HG03354 (cell line): ENCODE measurements around the gene C1QBP.
"Not testable (repeated sequence)": the region's sequence is repeated elsewhere in the genome, so short reads cannot be mapped to it uniquely, and the experiment has no call there.

Experiments used
- ATAC-seq: cut with Tn5 transposase; IDR thresholded peaks from one replicate; pipeline ENCODE4 v1.9.1; 2021; ENCODE audit warnings: mild to moderate bottlenecking; ENCODE audit not compliant: unreplicated experiment, poor library complexity, severe bottlenecking

Gene C1QBP

DNA sequence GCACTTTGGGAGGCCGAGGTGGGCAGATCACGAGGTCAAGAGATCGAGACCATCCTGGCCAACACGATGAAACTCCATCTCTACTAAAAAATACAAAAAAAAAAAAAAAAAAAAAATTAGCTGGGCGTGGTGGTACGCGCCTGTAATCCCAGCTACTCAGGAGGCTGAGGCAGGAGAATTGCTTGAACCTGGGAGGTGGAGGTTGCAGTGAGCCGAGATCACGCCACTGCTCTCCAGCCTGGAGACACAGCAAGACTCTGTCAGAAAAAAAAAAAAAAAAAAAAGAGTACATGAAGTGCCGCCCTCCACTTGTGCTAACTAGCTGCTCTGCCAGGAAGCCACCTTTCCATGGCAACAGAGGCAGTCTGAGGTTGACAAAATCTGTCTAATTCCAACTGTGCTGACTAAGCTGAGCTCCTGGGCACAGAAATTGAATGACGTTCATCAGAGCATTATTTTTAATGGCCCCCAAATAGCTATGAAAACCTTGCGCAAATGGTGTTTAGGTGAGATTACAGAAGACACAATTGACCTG, 3.1 kb downstream of the C1QBP start:
- ATAC-seq, result not testable (repeated sequence)

DNA sequence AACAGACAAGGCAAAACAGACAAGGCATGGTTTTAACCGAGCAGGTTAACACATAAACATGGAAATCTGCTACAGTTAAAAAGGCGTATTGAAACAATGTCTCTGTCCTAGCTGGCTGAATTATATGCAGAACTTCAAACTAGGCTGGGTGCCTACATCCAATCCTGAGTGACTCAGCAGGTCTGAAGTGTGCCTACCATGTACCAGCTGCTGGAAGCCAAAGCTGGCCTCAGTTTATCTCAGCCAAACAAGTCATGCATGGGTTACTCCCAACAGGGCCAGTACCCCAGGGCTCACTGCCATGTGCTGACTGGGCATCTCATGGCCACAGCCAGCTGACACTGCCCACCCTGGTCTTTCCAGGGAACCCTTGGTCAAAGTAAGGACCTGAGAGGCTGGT, 4.0 kb downstream of the C1QBP start:
- no peak for ATAC-seq

DNA sequence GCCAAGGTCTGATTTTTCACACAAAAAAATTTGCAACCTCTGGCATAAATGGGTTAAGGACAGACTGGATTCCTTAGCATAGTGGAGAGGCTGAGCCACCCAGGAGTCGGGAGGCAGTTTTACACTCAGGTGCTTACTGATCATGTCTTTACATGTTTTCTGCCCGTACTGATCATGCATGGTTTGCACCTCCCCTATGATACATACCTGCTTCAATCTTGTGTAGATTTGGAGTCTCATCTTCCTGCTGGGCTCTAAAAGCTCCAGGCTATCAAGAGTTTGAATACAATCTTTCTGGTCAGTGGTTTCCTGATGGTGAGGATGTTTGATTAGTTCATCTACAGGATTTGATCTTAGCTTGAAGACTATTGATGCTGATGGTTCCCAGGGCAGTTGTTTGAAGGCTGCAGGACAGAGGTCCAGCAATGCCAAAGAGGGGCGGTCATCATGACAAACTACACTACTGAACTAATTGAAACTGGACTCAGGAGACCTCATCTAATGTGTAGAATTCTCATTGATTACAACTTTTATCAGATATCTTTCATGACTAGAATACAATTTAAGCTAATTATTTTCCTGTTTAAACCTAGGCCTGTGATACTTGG, 6.9 kb downstream of the C1QBP start:
- no peak for ATAC-seq

DNA sequence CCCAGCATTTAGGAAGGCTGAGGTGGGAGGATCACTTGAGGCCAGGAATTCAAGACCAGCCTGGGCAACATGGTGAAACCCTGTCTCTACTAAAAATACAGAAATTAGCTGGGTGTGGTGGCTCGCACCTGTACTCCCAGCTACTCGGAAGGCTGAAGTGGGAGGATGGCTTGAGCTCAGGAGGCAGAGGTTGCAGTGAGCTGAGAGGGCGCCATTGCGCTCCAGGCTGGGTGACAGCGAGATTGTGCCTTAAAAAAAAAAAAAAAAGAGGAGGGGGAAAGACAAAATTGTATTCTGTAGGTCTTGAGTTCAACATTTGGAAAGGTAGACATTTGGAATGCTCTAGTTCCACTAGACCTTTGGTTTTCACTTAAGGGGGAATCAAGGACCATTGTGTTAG, 7.7 kb downstream of the C1QBP start:
- not testable (repeated sequence) for ATAC-seq

DNA sequence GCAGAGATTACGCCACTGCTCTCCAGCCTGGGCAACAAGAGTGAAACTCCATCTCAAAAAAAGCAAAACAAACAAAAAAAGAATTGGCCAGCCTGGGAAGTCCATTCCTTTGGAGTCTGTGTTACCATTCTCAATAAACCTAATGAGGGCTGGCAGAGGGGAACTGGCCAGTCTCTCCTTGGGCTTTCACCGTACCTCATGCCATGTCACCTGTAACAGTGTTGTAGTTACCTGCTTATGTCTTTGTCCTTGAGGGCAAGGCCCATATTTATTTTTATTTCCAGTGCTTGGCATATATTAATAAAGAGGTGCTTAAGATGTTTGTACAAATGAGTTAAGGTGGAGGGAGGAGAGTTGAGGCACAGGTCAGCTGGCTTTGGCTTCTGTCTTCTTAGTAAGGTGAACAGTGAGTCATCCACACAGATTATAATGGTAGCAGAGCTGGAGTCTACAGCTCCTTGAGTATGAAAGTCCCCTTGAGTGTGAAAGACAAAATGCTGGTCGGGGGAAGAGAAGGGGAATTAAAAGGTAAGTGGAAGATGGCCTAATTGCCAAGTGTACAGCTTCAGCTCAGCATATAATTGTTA, 8.4 kb downstream of the C1QBP start:
- no peak for ATAC-seq

DNA sequence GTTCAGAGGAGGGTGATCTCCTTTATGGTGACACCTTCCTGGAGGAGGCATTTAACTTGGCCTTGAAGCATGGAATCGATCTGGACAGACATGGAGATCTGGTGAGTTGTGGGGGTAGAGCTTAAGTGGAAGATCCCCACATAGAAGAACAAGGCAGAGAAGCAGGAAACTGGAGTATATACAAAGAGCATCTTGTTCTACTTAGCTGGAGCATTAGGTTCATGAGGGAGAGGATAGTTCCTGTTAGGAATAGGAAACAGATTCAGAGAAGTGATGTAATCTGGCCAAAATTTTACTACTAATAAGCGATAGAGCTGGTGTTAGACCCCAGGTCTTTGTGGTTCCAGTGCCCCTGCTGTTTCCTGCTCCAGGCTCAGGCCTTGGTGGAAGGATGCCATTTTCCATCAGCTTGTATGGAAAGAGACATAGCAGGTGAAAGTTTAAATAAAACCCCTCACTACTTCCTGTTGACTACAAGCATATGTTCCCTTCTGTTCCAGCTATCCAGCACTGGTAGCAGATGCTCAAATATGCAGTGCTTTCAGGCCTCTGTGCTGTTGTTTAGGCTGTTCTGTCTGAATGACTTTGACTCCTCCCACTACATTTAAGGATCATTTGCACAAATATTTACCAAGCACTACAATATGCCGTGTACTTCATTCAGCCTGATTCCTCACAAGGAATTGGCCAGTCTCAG, 9.6 kb downstream of the C1QBP start:
- ATAC-seq, result no peak

DNA sequence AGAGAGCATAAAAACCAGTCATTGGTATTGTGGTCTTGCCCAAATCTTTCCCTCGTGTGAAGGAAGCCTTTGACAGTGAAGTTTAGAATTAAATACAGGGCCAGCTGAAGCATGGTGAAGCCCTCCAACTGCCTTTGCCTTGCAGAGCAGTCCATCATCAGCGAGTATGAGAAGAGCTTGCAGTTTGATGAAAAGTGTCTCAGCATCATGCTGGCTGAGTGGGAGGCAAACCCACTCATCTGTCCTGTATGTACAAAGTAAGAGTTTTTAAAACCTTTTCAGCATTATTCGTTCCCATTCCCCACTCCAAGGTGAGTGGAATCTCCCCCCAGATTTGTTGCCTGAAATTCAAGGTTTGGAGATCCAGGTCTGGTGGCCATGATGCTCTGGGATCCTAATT, 13.1 kb downstream of the C1QBP start:
- ATAC-seq, result no peak

DNA sequence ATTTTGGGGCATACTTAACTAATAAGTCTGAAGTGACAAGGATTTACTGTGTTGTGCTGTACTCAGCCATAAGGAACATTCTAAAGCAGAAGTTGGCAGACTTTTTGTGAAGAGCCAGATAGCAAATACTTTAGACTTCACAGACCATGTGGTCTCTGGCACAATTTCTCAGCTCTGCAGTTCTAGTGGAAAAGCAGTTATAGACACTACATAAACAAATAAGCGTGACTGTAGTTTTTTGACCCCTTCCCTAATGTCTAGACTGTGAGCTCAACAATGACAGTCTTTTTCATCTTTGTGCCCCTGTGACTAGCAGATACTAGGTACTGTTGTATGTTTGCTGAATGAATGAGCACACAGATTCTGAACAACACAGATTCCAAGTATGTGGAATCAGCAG, 14.0 kb downstream of the C1QBP start:
- ATAC-seq, result no peak

DNA sequence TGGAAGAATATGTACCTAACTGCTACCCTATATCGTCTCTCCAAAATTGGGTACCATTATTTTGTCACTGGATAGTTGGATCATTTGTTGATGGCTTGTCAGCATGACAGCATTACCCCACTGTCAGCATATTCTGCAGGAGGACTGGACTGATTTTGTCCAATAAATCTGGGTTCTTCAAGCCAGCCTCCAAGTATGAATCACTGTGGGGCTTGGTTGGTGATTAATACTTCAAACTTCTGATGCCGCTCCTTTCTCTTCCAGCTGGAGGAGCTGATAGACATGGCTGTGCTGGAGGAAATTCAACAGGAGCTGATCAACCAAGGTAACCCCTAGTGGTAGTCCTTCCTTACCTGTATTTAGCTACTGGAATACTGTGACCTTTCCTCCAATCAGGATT, 16.4 kb downstream of the C1QBP start:
- ATAC-seq, result no peak

DNA sequence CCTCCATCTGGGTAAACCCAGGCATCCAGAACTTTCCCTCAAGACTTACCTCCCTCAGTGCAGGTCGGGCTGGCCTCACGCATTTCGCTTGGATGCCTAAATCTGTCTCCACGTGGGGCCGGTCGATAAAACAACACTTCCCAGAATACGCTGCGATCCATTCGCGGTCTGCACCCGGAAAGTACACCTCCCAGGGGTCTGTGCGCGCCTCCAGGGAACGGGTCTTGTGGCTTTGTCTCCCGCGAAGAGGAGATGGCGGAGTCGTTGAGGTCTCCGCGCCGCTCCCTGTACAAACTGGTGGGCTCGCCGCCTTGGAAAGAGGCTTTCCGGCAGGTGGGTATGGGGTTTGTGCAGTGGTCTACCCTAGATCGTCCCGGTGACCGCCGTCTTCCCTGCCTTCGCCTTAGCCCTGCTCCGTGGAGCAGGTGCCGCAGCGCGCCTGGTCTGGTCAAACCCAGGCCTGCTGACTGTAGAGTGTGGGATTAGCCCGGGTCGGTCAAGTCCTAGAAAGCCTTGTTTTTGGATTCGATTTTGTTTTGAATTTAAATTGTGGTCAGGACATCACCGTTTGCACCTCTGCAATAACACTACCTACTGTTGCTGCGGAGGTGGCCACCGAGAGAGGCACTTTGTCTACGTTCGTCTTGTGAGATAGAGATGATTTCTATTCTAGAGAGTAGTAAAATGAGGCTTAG, 18.8 kb downstream of the C1QBP start, which contains the start of gene RPAIN:
TSS of gene RPAIN (plus strand) at position 224 of the 695 bp plus-strand sequence. CDS start at position 253, 29 bp downstream.
- peak; percentile 59 for ATAC-seq

DNA sequence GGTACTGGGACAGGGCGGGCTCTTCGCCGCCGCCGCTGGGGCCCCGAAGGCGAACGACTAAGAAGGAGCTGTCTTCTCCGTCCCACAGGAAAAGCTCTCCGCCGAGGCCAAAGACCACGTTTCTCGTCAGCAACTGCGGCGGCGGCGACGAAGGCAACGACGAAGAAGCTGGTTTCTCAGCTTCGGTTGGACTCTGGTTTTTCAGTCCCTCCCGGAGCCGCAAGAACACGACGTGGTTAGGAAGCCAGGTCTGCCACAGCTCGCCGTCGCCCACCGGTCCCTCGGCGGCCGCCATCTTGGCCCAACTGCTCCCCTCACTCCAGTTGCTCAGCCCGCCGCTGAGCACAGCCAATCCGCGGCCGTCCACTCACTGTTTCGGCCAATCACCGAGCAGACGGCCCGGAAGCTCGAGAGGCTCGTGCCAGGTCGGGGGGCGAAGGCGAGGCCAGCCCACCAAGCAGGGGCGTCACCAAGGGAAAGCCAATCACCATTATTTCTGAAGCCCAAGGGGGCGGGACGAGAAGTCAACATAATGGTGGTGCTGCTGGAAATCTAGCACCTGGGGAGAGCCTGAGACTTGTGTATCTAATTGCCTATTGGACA, 19.5 kb downstream of the C1QBP start, which contains the start of gene NUP88:
TSS of gene NUP88 (minus strand) at position 307 of the 603 bp plus-strand sequence. CDS start at position 295, 12 bp downstream.
- ATAC-seq, result peak; percentile 92

DNA sequence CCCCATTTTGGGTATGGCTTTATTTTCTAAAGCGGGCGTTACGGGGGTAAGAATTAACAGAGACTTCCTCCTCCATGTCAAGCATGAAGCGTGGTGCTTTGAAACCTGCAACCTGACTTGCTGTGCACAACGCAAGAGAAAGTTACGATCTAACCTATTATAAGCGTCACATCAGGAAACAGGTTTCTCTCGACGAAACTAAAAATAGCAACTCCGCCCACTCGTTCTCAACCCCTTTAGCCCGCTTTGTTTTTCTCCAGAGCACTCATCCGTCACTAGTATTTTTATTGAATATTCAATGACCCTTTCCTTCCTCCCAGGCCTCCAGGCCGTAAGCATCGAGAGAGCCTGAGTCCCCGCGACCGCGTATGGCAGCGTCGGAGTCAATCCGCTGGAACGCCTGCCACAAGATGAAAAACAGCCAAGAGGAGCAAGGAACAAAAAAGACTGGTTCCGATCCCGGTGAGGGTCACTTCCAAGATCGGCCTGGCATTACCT, 20.0 kb downstream of the C1QBP start:
- peak; percentile 46 for ATAC-seq

DNA sequence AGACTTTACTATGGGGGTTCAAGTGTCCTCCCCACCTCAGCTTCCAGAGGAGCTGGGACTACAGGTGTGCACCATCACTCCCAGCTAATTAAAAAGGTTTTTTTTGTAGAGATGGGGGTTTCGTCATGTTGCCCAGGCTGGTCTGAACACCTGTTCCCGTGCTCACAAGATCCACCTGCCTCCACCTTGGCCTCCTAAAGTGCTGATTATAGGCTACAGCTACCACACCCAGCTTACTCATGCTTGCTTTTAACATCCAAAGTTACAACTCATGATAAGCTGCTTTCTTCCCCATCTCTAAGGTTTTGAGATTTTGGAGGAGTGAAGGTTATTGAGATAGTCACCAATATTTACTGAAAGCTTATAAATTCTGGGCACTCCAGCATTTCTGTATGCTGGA, 22.1 kb downstream of the C1QBP start:
- no peak for ATAC-seq

DNA sequence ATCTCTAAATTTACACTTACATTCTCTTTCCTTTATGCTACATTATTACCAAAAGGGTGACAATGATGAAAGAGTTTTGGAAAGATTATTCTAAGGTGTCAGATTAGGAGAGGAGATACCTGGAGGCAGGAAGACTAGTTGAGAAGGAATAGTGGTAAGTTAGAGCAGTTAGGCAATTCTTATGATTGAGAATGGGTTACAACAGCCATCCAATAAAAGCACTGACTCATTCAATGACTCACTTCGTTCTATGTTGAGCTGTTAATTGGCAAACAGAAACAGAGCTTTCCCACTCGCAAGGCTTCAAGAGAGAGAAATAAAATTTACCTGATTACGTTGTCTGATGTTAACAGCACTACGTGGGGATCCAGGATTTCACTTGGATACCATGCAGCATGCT, 25.3 kb downstream of the C1QBP start:
- no peak for ATAC-seq

DNA sequence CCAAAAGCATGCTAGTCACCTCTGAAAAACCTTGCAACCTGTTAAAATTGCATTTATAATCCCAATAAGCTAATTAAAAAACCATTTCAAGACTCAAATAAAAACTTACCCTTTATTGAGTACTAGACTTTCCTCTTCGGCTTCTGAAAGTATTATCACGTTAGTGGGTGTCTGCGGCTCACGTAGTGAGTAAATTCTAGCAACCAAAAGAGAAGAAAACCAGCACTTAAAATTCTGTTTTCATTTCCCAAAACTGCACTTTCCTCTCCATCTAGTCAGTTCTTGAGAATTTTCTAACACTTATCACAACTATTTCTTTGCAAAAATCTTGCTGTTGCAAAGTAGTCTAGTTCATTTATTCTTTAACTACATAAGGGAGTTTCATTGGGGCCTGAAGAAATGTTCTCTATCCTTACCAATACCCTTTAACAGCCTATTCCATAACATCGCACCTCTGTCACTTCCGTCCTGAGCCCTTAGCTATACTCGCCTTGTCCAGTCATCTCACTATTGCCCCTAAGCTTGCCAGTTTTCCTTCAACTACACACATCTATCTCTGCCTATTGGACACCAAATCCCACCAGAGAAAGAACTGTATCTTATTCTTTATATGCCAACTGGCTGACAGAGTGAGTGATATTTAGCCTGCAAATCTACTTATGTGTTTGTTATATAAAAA, 28.2 kb downstream of the C1QBP start:
- ATAC-seq, result no peak

DNA sequence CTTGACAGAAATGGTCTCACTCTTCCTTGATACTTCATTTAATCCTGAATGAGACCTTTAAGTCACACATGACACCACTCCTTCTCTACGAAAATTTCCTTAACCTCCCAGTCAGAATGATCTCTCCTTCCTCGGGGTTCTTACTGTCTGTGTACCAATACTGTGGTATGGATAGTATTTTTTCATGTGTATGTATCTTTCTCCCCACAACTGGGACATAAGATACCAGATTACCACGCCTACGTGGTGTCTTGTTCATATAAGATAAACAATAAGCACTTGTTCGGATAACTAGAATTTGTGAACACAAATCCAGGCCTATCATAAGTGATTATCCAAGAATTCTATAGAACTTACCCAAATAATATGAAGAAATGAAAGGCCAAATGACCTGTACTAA, 30.8 kb downstream of the C1QBP start:
- ATAC-seq, result no peak

DNA sequence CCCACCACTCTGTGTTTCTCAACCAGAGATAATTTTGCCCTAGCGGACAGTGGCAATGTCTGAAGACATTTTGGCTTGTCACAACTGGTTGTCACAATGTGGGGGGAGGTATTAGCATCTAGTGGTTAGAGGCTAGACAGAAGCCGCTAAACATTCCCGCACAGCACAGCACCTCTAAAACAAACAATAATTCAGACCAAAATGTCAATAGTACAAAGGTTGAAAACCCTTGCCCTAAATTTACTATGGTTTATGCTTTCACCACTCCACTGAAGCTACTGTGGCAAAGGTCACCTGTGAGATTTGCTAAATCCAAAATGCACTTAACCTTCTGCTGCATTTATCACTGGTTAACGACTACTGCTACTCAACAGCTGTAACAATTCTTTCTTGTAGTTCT, 33.6 kb downstream of the C1QBP start:
- ATAC-seq, result no peak

DNA sequence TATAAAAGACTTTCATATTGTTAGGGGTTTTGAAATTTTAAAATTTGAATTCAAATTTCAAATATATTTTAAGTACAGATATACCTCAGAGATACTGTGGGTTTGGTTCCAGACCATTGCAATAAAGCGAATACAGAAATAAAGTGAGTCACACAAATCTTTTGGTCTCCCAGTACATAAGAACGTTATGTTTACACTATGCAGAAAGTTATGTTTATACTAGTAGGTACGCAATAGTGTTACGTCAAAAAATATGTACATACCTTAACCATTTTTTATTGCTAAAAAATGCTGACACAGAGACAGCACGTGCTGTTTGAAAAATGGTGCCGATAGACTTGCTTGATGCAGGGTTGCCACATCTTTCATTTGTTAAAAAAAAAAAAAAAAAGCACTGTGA, 39.2 kb downstream of the C1QBP start:
- no peak for ATAC-seq

DNA sequence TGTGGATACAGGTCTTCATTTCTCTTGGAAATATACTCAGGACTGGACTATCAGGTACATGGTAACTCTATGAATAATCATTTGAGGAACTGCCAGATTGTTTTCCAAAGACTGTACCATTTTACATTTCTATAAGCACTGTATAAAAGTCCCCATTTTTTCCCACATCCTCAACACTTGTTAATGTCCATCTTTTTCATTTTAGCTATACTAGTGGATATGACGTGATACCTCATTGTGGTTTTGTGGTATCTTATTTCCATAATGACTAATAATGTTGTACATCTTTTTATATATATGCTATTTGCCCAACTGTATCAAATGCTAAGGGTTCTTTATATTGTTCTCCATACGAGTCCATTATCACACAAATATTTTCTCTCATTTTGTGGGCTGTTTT, 42.3 kb downstream of the C1QBP start:
- ATAC-seq, result no peak
